BE2C (cell line): ENCODE measurements around the gene SPRED2. TPM values are rescaled to one million over a fixed set of nuclear protein-coding genes. Genes with fewer than 3 reads are reported as not detected.

Experiments used
- DNase-seq: peaks from one replicate; pipeline ENCODE4 v3.0.0-alpha.2; 2020
- H3K27me3 ChIP-seq: fragments of 250-450 bp; sonication (Bioruptor Pico); 2 replicates; pipeline ENCODE4 v1.5.1; 2020; ENCODE audit warnings: mild to moderate bottlenecking
- H3K36me3 ChIP-seq: fragments of 250-450 bp; sonication (Bioruptor Pico); 2 replicates; pipeline ENCODE4 v1.5.1; 2020; ENCODE audit warnings: mild to moderate bottlenecking
- H3K4me1 ChIP-seq: fragments of 250-450 bp; sonication (Bioruptor Pico); 2 replicates; pipeline ENCODE4 v1.5.1; 2020
- H3K4me3 ChIP-seq: 2 replicates; pipeline ENCODE4 v1.5.1; 2011; ENCODE audit warnings: low read depth, low read length
- H3K9me3 ChIP-seq: fragments of 250-450 bp; sonication (Bioruptor Pico); 2 replicates; pipeline ENCODE4 v1.5.1; 2020
- polyA plus RNA-seq: library from polyadenylated mRNA; unstranded; fragments of >200 nt; gene quantifications from one replicate; pipeline ENCODE4 v1.2.1, GENCODE V29; 2012; ENCODE audit warnings: low read depth, missing spikeins; ENCODE audit not compliant: insufficient read length, insufficient read depth
- TF ChIP-seq, protein P1 (sequence below): IDR thresholded peaks from 2 replicates; pipeline ENCODE4 v1.5.1; 2012; ENCODE audit warnings: mild to moderate bottlenecking, low read depth, low read length

Gene SPRED2, protein sequence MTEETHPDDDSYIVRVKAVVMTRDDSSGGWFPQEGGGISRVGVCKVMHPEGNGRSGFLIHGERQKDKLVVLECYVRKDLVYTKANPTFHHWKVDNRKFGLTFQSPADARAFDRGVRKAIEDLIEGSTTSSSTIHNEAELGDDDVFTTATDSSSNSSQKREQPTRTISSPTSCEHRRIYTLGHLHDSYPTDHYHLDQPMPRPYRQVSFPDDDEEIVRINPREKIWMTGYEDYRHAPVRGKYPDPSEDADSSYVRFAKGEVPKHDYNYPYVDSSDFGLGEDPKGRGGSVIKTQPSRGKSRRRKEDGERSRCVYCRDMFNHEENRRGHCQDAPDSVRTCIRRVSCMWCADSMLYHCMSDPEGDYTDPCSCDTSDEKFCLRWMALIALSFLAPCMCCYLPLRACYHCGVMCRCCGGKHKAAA
- polyA plus RNA-seq = 82.1 TPM

DNA sequence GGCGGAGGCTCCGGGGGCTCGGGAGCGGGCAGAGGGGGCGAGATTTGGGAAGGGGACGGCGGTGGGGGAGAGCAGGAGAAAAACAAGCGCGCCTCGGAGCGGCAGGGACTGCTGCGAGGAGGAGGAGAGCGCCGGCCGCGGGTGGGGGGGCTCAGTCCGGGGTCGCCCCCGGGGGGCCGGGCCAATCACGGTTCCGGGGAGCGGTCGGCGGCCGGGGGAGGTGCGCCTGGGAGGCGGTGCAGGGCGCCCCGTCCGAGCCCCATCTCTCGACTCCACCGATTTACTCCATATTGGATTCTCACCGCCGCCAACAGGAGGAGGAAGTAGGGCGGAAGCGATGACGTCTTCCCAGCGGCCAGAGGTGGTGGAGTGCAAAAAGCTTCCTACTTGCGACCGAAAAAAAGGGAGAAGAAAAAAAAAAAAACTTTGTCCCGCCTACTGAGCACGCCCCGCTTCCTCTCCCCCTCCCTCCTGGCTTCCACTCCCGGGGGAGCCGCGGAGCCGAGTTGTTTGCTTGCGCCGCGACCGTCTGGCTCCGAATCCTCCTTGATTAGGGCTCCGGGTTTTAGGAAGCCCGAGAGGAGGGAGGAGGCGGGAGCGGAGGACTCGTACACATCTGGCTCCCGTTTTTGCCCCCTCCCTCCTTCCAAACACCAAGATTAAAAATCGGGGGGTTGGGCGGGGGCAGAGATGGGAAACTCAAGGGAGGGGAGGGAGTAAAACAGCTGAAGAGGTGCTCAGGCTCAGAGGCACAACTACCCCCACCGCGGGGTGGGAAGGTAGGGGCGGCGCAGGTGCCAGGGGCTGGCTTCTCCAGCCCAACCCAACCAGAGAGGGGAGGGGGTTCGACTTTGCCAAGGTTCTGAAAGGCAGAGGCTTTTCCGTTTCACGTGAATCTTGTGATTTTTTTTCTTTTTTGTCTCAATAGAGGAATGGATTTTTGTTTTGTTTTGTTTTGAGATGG is at the start of gene SPRED2:
TSS of gene SPRED2 (minus strand) at position 373 of the 964 bp plus-strand sequence. CDS start 612 bp downstream, outside the sequence.
- Histone ChIP-seq H3K36me3 (peaks cover 3% of the 10 kb centered on the region; the same call in 1 of the 2 replicates), H3K4me3 (peak within 1 kb of the TSS; percentile 71), H3K9me3 (no peaks in the 10 kb centered on the region), H3K27me3 (no peaks in the 10 kb centered on the region), H3K4me1 (peaks cover 6% of the 10 kb centered on the region)
- TF ChIP-seq, protein P1, sequence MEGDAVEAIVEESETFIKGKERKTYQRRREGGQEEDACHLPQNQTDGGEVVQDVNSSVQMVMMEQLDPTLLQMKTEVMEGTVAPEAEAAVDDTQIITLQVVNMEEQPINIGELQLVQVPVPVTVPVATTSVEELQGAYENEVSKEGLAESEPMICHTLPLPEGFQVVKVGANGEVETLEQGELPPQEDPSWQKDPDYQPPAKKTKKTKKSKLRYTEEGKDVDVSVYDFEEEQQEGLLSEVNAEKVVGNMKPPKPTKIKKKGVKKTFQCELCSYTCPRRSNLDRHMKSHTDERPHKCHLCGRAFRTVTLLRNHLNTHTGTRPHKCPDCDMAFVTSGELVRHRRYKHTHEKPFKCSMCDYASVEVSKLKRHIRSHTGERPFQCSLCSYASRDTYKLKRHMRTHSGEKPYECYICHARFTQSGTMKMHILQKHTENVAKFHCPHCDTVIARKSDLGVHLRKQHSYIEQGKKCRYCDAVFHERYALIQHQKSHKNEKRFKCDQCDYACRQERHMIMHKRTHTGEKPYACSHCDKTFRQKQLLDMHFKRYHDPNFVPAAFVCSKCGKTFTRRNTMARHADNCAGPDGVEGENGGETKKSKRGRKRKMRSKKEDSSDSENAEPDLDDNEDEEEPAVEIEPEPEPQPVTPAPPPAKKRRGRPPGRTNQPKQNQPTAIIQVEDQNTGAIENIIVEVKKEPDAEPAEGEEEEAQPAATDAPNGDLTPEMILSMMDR = no peak
- peak; percentile 91 for DNase-seq

DNA sequence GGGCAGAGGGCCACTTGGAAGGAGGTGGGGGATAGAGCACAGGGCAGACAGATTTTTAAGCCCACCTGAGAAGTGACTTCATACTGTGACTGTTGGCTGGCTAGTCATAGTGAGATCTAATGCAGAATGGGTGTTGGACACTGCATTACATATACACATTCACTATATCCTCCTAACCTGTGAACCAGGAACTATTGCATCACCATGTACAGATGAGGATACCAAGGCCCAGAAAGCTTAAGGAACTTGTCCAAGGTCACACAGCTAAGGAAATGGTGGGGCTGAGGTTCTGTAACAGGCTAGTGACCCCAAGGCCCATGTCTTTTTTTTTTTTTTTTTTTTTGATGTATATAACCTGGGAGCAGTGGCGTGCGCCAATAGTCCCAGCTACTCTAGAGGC is 49.6 kb upstream of the SPRED2 start:
- Histone ChIP-seq H3K4me1 (no peaks in the 10 kb centered on the region), H3K9me3 (no peaks in the 10 kb centered on the region), H3K4me3 (no peak overlapping the region), H3K36me3 (no peaks in the 10 kb centered on the region), H3K27me3 (no peaks in the 10 kb centered on the region)
- TF ChIP-seq, protein P1 = no peak
- DNase-seq = no peak

DNA sequence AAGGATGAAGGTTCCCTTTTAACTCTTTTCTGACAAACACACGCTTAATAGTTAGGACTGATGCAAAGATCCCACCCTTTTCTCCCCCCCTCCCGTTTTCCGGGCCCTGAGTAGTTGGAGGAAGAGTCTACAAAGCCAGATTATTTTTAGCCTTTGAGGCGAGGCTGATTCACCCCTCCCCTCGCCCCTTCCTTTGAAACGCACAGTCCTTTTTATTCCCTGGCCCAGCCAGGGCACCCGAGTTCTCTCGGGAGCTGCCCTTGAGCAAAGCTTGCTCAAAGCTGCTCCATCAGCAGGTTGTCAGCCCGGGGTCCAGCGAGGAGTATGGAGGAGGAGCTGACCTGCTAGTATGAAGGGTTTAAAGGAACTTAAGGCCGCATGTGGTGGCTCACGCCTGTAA is 47.1 kb upstream of the SPRED2 start:
- no peaks in the 10 kb centered on the region for H3K36me3 ChIP-seq
- TF ChIP-seq, protein P1 = no peak
- no peak for DNase-seq

DNA sequence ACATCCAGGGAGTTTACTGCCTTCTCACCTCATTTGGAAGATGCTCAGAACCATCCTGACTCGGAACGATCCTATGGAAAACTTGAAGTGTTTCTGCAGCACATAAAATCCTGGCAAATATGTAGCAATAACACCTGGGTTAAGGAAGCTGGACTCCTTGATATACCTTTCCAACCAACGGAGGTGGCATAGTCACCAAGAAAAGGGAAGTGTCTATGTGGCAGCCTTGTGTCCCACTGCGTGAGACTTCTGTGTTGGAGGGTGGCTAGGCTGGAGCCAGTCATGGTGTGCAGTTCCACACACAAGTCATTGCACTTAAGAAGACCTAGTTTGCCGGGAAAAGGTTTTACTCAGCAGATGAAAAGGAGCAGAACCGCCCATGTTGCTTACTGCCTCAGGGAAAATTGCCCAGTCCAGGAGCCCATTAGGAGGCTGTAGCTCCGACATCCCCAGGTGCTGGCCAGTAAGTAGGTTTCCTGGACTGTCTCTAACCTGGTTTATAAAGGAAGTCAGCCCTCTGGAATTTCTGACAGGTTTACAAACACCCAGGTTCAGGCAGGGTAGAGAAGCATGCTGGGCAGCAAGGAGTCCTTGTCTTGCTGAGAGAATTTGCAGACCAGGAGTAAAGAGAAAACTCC is 46.2 kb upstream of the SPRED2 start:
- H3K9me3 ChIP-seq = no peaks in the 10 kb centered on the region
- no peaks in the 10 kb centered on the region for H3K36me3 ChIP-seq
- no peak overlapping the region for H3K4me3 ChIP-seq
- no peaks in the 10 kb centered on the region for H3K27me3 ChIP-seq
- DNase-seq = no peak
- TF ChIP-seq, protein P1 = no peak
- no peaks in the 10 kb centered on the region for H3K4me1 ChIP-seq

More for the DNA sequence above, 47.1 kb upstream of the SPRED2 start:
- Histone ChIP-seq H3K4me1 (no peaks in the 10 kb centered on the region), H3K27me3 (no peaks in the 10 kb centered on the region), H3K4me3 (no peak overlapping the region), H3K9me3 (no peaks in the 10 kb centered on the region)

DNA sequence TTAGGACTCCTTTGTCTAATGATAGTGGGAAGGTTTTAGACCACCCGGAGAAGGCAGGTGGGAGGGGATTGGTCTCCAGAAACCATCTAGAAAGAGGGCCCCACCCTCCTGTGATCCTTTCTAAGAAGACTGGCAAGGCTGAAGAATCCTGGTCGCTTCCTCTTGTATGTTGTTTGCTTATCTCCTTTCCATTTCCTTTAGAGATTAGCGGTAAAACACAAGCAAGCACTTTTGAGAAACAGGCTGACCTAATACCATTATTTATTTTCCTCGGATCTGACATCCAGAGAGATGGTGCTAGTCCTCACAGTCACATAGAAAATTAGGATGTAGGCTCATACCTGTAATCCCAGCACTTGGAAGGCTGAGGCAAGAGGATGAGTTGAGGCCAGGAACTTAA is 45.2 kb upstream of the SPRED2 start:
- no peaks in the 10 kb centered on the region for H3K27me3 ChIP-seq
- no peak overlapping the region for H3K4me3 ChIP-seq
- TF ChIP-seq, protein P1 = no peak
- H3K36me3 ChIP-seq = no peaks in the 10 kb centered on the region
- H3K4me1 ChIP-seq = no peaks in the 10 kb centered on the region
- DNase-seq = no peak
- no peaks in the 10 kb centered on the region for H3K9me3 ChIP-seq
